ENCODE data around the gene FRMD4A. TPM values are rescaled to one million over a fixed set of nuclear protein-coding genes. Genes with fewer than 3 reads are reported as not detected.

Gene FRMD4A
- total RNA-seq, 1 donor from 2014 or later = 28.2 TPM

DNA sequence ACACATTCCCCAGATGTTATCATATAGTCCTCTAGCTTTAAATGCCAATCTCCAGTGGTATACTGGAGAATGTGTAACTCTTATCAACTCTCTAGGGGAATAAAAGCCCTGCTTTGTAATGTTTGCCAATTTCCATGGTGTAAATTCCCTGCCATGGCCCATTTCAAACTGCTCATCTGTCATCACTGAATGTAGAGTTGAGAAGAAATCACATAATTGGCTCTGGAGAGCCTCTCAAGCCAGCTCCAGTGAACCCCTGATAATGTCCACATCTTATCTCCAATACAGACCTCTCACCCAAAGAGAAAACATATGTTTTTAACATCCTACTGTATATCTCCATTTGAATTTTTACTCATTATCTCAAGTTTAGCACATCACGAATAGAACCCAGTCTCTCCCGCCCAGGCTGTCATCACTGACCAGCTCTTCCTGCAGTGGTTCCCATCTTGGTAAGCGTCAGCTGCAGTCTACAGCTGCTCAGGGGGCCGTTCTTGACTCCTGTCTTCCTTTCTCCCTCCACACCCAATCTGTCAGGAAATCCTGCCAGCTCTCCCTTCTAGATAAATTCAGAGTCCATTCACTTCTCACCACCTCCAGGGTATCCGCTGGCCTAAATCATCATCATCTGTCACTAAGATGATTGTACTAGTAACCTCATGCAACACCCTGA is 332.4 kb downstream of the FRMD4A start:
- Histone ChIP-seq H3K27me3 (ENCODE audit: control insufficient read depth, insufficient read depth, low read length) (no peaks in the 10 kb centered on the region), H3K36me3 (ENCODE audit: control insufficient read depth, insufficient read depth, low read length) (no peaks in the 10 kb centered on the region), H3K4me3 (ENCODE audit: low read depth, low read length) (no peak overlapping the region)
- TF ChIP-seq, protein P1, sequence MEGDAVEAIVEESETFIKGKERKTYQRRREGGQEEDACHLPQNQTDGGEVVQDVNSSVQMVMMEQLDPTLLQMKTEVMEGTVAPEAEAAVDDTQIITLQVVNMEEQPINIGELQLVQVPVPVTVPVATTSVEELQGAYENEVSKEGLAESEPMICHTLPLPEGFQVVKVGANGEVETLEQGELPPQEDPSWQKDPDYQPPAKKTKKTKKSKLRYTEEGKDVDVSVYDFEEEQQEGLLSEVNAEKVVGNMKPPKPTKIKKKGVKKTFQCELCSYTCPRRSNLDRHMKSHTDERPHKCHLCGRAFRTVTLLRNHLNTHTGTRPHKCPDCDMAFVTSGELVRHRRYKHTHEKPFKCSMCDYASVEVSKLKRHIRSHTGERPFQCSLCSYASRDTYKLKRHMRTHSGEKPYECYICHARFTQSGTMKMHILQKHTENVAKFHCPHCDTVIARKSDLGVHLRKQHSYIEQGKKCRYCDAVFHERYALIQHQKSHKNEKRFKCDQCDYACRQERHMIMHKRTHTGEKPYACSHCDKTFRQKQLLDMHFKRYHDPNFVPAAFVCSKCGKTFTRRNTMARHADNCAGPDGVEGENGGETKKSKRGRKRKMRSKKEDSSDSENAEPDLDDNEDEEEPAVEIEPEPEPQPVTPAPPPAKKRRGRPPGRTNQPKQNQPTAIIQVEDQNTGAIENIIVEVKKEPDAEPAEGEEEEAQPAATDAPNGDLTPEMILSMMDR (IDR thresholded peaks at IDR 0.05; ENCODE audit: insufficient read depth, low read length, poor library complexity, severe bottlenecking) = no peak
- DNase-seq (ENCODE audit: low read depth) = no peak

DNA sequence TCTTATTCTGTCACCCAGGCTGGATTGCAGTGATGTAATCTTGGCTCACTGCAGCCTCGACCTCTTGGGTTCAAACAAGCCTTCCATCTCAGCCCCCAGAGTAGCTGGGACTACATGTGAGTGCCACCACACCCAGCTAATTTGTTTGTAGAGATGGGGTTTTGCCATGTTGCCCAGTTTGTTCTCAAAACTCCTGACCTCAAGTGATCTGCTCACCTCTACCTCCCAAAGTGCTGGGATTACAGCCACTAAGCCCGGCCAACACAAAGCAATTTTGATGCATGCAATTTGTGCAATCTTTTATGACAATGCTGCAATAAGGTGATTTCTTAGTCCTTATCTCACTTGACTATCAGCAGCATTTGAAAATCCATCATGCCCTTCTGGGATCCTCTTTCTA is 333.1 kb downstream of the FRMD4A start:
- TF ChIP-seq, protein P1 (IDR thresholded peaks at IDR 0.05; ENCODE audit: insufficient read depth, low read length, poor library complexity, severe bottlenecking) = no peak
- Histone ChIP-seq H3K36me3 (ENCODE audit: control insufficient read depth, insufficient read depth, low read length) (no peaks in the 10 kb centered on the region), H3K4me3 (ENCODE audit: low read depth, low read length) (no peak overlapping the region), H3K27me3 (ENCODE audit: control insufficient read depth, insufficient read depth, low read length) (no peaks in the 10 kb centered on the region)
- DNase-seq (ENCODE audit: low read depth) = no peak

DNA sequence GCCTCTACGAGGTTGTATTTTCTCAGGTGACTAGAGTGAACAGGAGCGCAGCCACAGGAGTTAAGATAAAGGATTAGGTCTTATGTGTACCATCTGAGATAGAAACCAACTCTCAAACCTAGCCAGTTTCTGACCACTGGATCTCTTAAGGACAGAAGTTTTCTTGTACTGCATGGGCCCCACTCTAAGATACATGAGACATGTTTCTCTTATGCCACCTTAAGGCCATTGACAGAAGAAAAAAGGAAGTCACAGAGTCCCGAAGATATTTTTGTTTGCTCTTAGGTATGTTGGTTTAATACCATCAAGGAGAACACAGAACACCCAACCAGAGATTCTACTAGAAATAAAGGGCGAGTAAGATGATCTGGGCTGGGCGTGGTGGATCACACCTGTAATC is 335.8 kb downstream of the FRMD4A start:
- TF ChIP-seq, protein P1 (IDR thresholded peaks at IDR 0.05; ENCODE audit: insufficient read depth, low read length, poor library complexity, severe bottlenecking) = no peak
- DNase-seq (ENCODE audit: low read depth) = no peak
- Histone ChIP-seq H3K4me3 (ENCODE audit: low read depth, low read length) (no peak overlapping the region), H3K27me3 (ENCODE audit: control insufficient read depth, insufficient read depth, low read length) (no peaks in the 10 kb centered on the region), H3K36me3 (ENCODE audit: control insufficient read depth, insufficient read depth, low read length) (no peaks in the 10 kb centered on the region)

DNA sequence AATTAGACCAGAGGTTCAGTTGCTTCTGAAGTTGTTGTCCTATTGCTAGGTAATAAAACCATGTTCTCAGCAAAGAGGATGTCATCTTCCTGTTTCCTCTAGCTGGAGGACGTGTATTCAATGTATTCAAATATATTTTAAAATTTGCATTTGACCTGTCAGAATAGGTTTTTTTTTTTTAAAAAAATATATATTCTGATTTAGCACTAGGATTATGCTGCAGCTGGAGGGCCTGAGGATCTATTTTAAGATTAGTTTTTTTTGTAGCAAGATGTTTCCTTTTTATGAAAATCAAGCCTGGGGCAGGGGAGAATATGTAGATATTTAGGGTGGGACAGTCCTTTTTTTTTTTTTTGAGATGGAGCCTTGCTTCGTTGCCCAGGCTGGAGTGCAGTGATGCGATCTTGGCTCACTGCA is 337.0 kb downstream of the FRMD4A start:
- no peaks in the 10 kb centered on the region for H3K36me3 ChIP-seq (ENCODE audit: control insufficient read depth, insufficient read depth, low read length)
- H3K4me3 ChIP-seq (ENCODE audit: low read depth, low read length) = no peak overlapping the region
- TF ChIP-seq, protein P1 (IDR thresholded peaks at IDR 0.05; ENCODE audit: insufficient read depth, low read length, poor library complexity, severe bottlenecking) = no peak
- DNase-seq (ENCODE audit: low read depth) = no peak
- H3K27me3 ChIP-seq (ENCODE audit: control insufficient read depth, insufficient read depth, low read length) = no peaks in the 10 kb centered on the region

DNA sequence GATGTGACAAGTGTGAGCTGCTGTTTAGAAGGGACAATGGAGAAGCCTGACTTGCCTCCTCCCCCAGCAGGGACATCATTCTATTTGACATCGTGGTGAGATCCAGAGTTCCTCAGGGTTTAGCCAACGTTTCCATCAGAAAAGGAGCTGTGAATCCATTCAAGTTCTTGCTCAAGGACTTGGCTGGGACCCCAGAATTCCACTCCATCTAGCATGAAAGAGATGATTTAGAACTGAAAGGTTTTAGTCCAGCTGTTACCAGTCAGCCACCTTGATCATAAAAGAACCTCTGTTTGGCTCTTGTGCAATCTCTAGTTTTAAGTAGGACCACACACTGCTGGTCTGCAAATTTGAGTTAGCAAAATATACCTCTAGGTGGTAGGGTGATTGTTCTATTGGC is 337.6 kb downstream of the FRMD4A start:
- Histone ChIP-seq H3K4me3 (ENCODE audit: low read depth, low read length) (no peak overlapping the region), H3K27me3 (ENCODE audit: control insufficient read depth, insufficient read depth, low read length) (no peaks in the 10 kb centered on the region), H3K36me3 (ENCODE audit: control insufficient read depth, insufficient read depth, low read length) (no peaks in the 10 kb centered on the region)
- TF ChIP-seq, protein P1 (IDR thresholded peaks at IDR 0.05; ENCODE audit: insufficient read depth, low read length, poor library complexity, severe bottlenecking) = no peak
- no peak for DNase-seq (ENCODE audit: low read depth)

DNA sequence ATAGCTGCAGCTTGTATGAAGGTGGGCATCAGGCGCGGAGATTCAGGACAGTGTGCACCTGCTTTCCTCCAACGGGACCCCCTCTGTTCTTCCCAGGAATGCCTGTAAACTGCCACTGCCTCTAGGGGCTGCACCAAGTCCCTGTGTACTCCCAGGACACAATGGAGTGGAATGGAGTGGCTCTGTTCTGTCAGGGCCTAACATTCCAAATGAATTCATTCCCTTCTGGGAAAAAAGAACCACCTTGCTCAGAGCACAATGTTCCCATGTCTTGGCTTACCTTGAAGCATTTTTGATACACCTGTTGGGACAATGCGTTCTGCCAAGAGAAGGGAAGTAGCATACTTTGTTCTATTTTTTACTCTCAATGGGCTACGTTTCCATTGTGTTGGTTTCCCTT is 339.4 kb downstream of the FRMD4A start:
- TF ChIP-seq, protein P1 (IDR thresholded peaks at IDR 0.05; ENCODE audit: insufficient read depth, low read length, poor library complexity, severe bottlenecking) = no peak
- Histone ChIP-seq H3K36me3 (ENCODE audit: control insufficient read depth, insufficient read depth, low read length) (no peaks in the 10 kb centered on the region), H3K4me3 (ENCODE audit: low read depth, low read length) (no peak overlapping the region), H3K27me3 (ENCODE audit: control insufficient read depth, insufficient read depth, low read length) (no peaks in the 10 kb centered on the region)
- DNase-seq (ENCODE audit: low read depth) = no peak
